SK-N-SH (cell line): ENCODE measurements around the gene PNPLA5. TPM values are rescaled to one million over a fixed set of nuclear protein-coding genes. Genes with fewer than 3 reads are reported as not detected.

Source experiments
- CTCF ChIA-PET: fragments of 300-600, 350-600 bp; formaldehyde crosslinking; extraction: SDS; loops from one replicate; lab custom pipeline; 2021; lab: Yijun Ruan, JAX
- POLR2A ChIA-PET: fragments of 350-600 bp; sonication (Branson Sonifier 250); formaldehyde crosslinking; extraction: SDS; loops from one replicate; lab custom pipeline; 2020; ENCODE audit warnings: antibody characterized with exemption, inconsistent platforms; lab: Yijun Ruan, JAX
- DNase-seq: peaks from one replicate; pipeline ENCODE4 v3.0.0; 2012
- H2AFZ ChIP-seq: fragments of 200-600 bp; sonication (generic); 2 replicates; pipeline ENCODE4 v1.8.1; 2016; ENCODE audit warnings: antibody characterized with exemption, mild to moderate bottlenecking, low read depth
- H3F3A ChIP-seq: fragments of 200-600 bp; sonication (generic); replicated peaks from 2 replicates; pipeline ENCODE3; 2016; ENCODE audit warnings: antibody characterized with exemption, mild to moderate bottlenecking; ENCODE audit not compliant: insufficient read depth
- H3K27ac ChIP-seq, 2 experiments: fragments of 200-500 bp in 1 of 2; fragments of 200-600 bp in 1 of 2; sonication (Bioruptor generic) in 1 of 2; sonication (generic), shearing (Covaris generic) in 1 of 2; 2 replicates each; pipeline versions ENCODE4 v1.5.1 to v1.6.1; 2014 to 2016; ENCODE audit warnings: low read depth in 2 of 2, inconsistent platforms in 1 of 2, low read length in 1 of 2, mild to moderate bottlenecking in 1 of 2, mixed read lengths in 1 of 2
- H3K27me3 ChIP-seq: fragments of 200-600 bp; sonication (generic), shearing (Covaris generic); 2 replicates; pipeline ENCODE4 v1.6.1; 2016; ENCODE audit warnings: mixed run types; ENCODE audit not compliant: insufficient read depth
- H3K36me3 ChIP-seq, 2 experiments: fragments of 200-500 bp in 1 of 2; fragments of 200-600 bp in 1 of 2; sonication (Bioruptor generic) in 1 of 2; sonication (generic) in 1 of 2; replicated peaks in 1 of 2; 2 replicates each; pipeline versions ENCODE3 to v1.5.1; 2014 to 2016; ENCODE audit warnings: low read length in 1 of 2, mild to moderate bottlenecking in 1 of 2; ENCODE audit not compliant: insufficient read depth in 2 of 2, control insufficient read depth in 1 of 2
- H3K4me1 ChIP-seq, 2 experiments: fragments of 200-500 bp in 1 of 2; fragments of 200-600 bp in 1 of 2; sonication (Bioruptor generic) in 1 of 2; sonication (generic), shearing (Covaris generic) in 1 of 2; 2 replicates each; pipeline versions ENCODE4 v1.5.1 to v1.6.1; 2014 to 2016; ENCODE audit warnings: low read depth in 1 of 2, low read length in 1 of 2, mixed run types in 1 of 2; ENCODE audit not compliant: insufficient read depth in 2 of 2, control insufficient read depth in 1 of 2
- H3K4me2 ChIP-seq: fragments of 200-600 bp; sonication (generic), shearing (Covaris generic); 2 replicates; pipeline ENCODE4 v1.6.1; 2017; ENCODE audit warnings: mixed run types
- H3K4me3 ChIP-seq, 2 experiments: fragments of 200-500 bp in 1 of 2; fragments of 200-600 bp in 1 of 2; sonication (Bioruptor generic) in 1 of 2; sonication (generic), shearing (Covaris generic) in 1 of 2; 2 replicates each; pipeline versions ENCODE4 v1.5.1 to v1.8.1; 2014 to 2016; ENCODE audit warnings: low read depth in 2 of 2, inconsistent platforms in 1 of 2, low read length in 1 of 2, mild to moderate bottlenecking in 1 of 2, mixed read lengths in 1 of 2, moderate library complexity in 1 of 2
- H3K79me2 ChIP-seq: fragments of 200-600 bp; sonication (generic); 2 replicates; pipeline ENCODE4 v1.8.1; 2017; ENCODE audit warnings: mild to moderate bottlenecking; ENCODE audit not compliant: insufficient read depth
- H3K9ac ChIP-seq: fragments of 200-600 bp; sonication (generic); 2 replicates; pipeline ENCODE4 v1.6.1; 2017; ENCODE audit warnings: mixed run types
- H3K9me2 ChIP-seq: fragments of 200-600 bp; sonication (generic); 2 replicates; pipeline ENCODE4 v1.6.1; 2017; ENCODE audit warnings: mixed run types
- H3K9me3 ChIP-seq: fragments of 200-600 bp; sonication (generic); 2 replicates; pipeline ENCODE4 v1.6.1; 2017; ENCODE audit warnings: mixed run types, mild to moderate bottlenecking, moderate library complexity
- H4K20me1 ChIP-seq: fragments of 200-600 bp; sonication (generic); 2 replicates; pipeline ENCODE4 v1.6.1; 2017; ENCODE audit warnings: mild to moderate bottlenecking, mixed run types; ENCODE audit not compliant: insufficient read depth
- CHD2 ChIP-seq: fragments of 150-350 bp; IDR thresholded peaks from 2 replicates; pipeline ENCODE4 v1.6.1; 2018; ENCODE audit warnings: low read length; ENCODE audit not compliant: partially characterized antibody
- CTCF ChIP-seq: fragments of 200-600 bp; sonication (generic); IDR thresholded peaks from 2 replicates; pipeline ENCODE4 v1.6.1; 2017; ENCODE audit warnings: antibody characterized with exemption, mild to moderate bottlenecking, moderate library complexity
- ELF1 ChIP-seq: IDR thresholded peaks from 2 replicates; pipeline ENCODE4 v1.4.0; 2012
- EZH2phosphoT487 ChIP-seq: fragments of 200-600 bp; sonication (generic); IDR thresholded peaks from 2 replicates; pipeline ENCODE4 v1.6.1; 2017; ENCODE audit warnings: low read depth, mixed run types, mild to moderate bottlenecking, antibody characterized with exemption, moderate library complexity, borderline replicate concordance
- FOXJ3 ChIP-seq: sonication (generic); formaldehyde crosslinking; IDR thresholded peaks from 2 replicates; pipeline ENCODE4 v1.5.1; 2020; ENCODE audit warnings: mild to moderate bottlenecking, missing genetic modification reagents
- FOXM1 ChIP-seq: IDR thresholded peaks from 2 replicates; pipeline ENCODE4 v1.4.0; 2012; ENCODE audit warnings: low read depth, mild to moderate bottlenecking
- GABPA ChIP-seq: IDR thresholded peaks from 2 replicates; pipeline ENCODE4 v1.4.0; 2012; ENCODE audit warnings: low read depth, mild to moderate bottlenecking
- GATA2 ChIP-seq: sonication (generic); formaldehyde crosslinking; IDR thresholded peaks from 2 replicates; pipeline ENCODE4 v1.5.0; 2020; ENCODE audit warnings: mild to moderate bottlenecking, missing genetic modification reagents
- JUND ChIP-seq: IDR thresholded peaks from 2 replicates; pipeline ENCODE4 v1.4.0; 2012
- MXI1 ChIP-seq: IDR thresholded peaks from 2 replicates; pipeline ENCODE4 v1.6.1; 2012; ENCODE audit warnings: mild to moderate bottlenecking, low read depth, low read length, improper control_type of control experiment
- NFIC ChIP-seq: IDR thresholded peaks from 2 replicates; pipeline ENCODE4 v1.4.0; 2012; ENCODE audit warnings: borderline replicate concordance
- RAD21 ChIP-seq: IDR thresholded peaks from 2 replicates; pipeline ENCODE4 v1.6.1; 2012; ENCODE audit warnings: mild to moderate bottlenecking, low read length
- RCOR1 ChIP-seq: fragments of 150-350 bp; IDR thresholded peaks from 2 replicates; pipeline ENCODE4 v1.6.1; 2017; ENCODE audit warnings: antibody characterized with exemption, low read length
- RFX5 ChIP-seq: IDR thresholded peaks from 2 replicates; pipeline ENCODE4 v1.6.1; 2012; ENCODE audit warnings: mild to moderate bottlenecking, improper control_type of control experiment, low read length
- SMC3 ChIP-seq: IDR thresholded peaks from 2 replicates; pipeline ENCODE4 v1.6.1; 2012; ENCODE audit warnings: low read depth, low read length, improper control_type of control experiment
- TCF12 ChIP-seq: IDR thresholded peaks from 2 replicates; pipeline ENCODE4 v1.4.0; 2012
- USF2 ChIP-seq: fragments of 150-350 bp; IDR thresholded peaks from 2 replicates; pipeline ENCODE4 v1.6.1; 2017; ENCODE audit warnings: antibody characterized with exemption, low read length, low read depth, borderline replicate concordance
- YY1 ChIP-seq: IDR thresholded peaks from 2 replicates; pipeline ENCODE4 v1.4.0; 2012; ENCODE audit warnings: low read depth, mild to moderate bottlenecking
- WGBS: methylation state at CpG from one replicate; pipeline ENCODE4 v1.1.6; 2017; ENCODE audit warnings: low lambda C conversion rate; 5-methylcytosine and 5-hydroxymethylcytosine counted together
- polyA plus RNA-seq, 3 experiments: library from polyadenylated mRNA; depleted of rRNA; stranded (reverse); fragments of >200 nt; gene quantifications; 2 replicates each; pipeline ENCODE4 v1.2.3, GENCODE V29; 2012
- TF ChIP-seq, protein P1 (sequence below): fragments of 150-350 bp; IDR thresholded peaks from 2 replicates; pipeline ENCODE4 v1.6.1; 2016; ENCODE audit warnings: mild to moderate bottlenecking, low read depth, low read length
- TF ChIP-seq, protein P2 (sequence below): IDR thresholded peaks from 2 replicates; pipeline ENCODE4 v1.4.0; 2012; ENCODE audit warnings: low read depth
- TF ChIP-seq, protein P3 (sequence below): IDR thresholded peaks from 2 replicates; pipeline ENCODE4 v1.6.1; 2012; ENCODE audit warnings: mild to moderate bottlenecking, low read depth, low read length, moderate library complexity
- TF ChIP-seq, protein P4 (sequence below): IDR thresholded peaks from 2 replicates; pipeline ENCODE4 v1.4.0; 2012; ENCODE audit warnings: low read depth, borderline replicate concordance

The PNPLA5 gene
- polyA plus RNA-seq, 1 of the 3 experiments (the other 2 are of a cell fraction) = not detected

- no peaks in the 10 kb centered on the region for H3F3A ChIP-seq
- H3K27me3 ChIP-seq = no peaks in the 10 kb centered on the region; the same call in 1 of the 2 replicates
- ChIA-PET CTCF (interaction anchor here (0.6 to 1.4 kb wide), 4 partner anchors 49 to 270 kb away, joined by 3 to 5 read pairs (median 4); no protein-coding TSS in a partner anchor), POLR2A (no interaction called here)
- no peaks in the 10 kb centered on the region for H3K36me3 ChIP-seq
- H3K9me3 ChIP-seq = no peaks in the 10 kb centered on the region
- H3K9me2 ChIP-seq = no peaks in the 10 kb centered on the region
- H3K27ac ChIP-seq = no peak overlapping the region
- no peaks in the 10 kb centered on the region for H3K79me2 ChIP-seq
- peak; percentile 23 for DNase-seq
- no peak overlapping the region for H3K4me2 ChIP-seq
- H3K4me1 ChIP-seq = no peaks in the 10 kb centered on the region; a peak in 1 of 4 replicates
- WGBS = 27% methylated on average over 2 of the region's 4 CpGs
- no peaks in the 10 kb centered on the region for H4K20me1 ChIP-seq
- H2AFZ ChIP-seq = no peak overlapping the region
- no peak overlapping the region for H3K4me3 ChIP-seq
- H3K9ac ChIP-seq = no peak overlapping the region
- TF ChIP-seq CHD2 = no peak
- TF ChIP-seq NFIC = no peak
- no peak for TF ChIP-seq FOXJ3 (CRISPR knock-in tag)
- no peak for TF ChIP-seq FOXM1
- TF ChIP-seq, protein P1, sequence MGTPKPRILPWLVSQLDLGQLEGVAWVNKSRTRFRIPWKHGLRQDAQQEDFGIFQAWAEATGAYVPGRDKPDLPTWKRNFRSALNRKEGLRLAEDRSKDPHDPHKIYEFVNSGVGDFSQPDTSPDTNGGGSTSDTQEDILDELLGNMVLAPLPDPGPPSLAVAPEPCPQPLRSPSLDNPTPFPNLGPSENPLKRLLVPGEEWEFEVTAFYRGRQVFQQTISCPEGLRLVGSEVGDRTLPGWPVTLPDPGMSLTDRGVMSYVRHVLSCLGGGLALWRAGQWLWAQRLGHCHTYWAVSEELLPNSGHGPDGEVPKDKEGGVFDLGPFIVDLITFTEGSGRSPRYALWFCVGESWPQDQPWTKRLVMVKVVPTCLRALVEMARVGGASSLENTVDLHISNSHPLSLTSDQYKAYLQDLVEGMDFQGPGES = no peak
- no peak for TF ChIP-seq EZH2phosphoT487
- TF ChIP-seq RFX5 = no peak
- no peak for TF ChIP-seq YY1
- peak; percentile 13; the same call in 1 of the 2 replicates for TF ChIP-seq RAD21
- TF ChIP-seq GATA2 (CRISPR knock-in tag) = no peak
- no peak for TF ChIP-seq RCOR1
- TF ChIP-seq, protein P2, sequence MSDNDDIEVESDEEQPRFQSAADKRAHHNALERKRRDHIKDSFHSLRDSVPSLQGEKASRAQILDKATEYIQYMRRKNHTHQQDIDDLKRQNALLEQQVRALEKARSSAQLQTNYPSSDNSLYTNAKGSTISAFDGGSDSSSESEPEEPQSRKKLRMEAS = no peak
- 0 out of 2 replicates have a peak, but pooled peaks have one; percentile 10 for TF ChIP-seq SMC3
- no peak for TF ChIP-seq ELF1
- no peak for TF ChIP-seq TCF12
- TF ChIP-seq USF2 = no peak
- TF ChIP-seq CTCF = peak; percentile 25
- TF ChIP-seq, protein P3, sequence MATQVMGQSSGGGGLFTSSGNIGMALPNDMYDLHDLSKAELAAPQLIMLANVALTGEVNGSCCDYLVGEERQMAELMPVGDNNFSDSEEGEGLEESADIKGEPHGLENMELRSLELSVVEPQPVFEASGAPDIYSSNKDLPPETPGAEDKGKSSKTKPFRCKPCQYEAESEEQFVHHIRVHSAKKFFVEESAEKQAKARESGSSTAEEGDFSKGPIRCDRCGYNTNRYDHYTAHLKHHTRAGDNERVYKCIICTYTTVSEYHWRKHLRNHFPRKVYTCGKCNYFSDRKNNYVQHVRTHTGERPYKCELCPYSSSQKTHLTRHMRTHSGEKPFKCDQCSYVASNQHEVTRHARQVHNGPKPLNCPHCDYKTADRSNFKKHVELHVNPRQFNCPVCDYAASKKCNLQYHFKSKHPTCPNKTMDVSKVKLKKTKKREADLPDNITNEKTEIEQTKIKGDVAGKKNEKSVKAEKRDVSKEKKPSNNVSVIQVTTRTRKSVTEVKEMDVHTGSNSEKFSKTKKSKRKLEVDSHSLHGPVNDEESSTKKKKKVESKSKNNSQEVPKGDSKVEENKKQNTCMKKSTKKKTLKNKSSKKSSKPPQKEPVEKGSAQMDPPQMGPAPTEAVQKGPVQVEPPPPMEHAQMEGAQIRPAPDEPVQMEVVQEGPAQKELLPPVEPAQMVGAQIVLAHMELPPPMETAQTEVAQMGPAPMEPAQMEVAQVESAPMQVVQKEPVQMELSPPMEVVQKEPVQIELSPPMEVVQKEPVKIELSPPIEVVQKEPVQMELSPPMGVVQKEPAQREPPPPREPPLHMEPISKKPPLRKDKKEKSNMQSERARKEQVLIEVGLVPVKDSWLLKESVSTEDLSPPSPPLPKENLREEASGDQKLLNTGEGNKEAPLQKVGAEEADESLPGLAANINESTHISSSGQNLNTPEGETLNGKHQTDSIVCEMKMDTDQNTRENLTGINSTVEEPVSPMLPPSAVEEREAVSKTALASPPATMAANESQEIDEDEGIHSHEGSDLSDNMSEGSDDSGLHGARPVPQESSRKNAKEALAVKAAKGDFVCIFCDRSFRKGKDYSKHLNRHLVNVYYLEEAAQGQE = no peak
- TF ChIP-seq GABPA = no peak
- TF ChIP-seq JUND = no peak
- TF ChIP-seq, protein P4, sequence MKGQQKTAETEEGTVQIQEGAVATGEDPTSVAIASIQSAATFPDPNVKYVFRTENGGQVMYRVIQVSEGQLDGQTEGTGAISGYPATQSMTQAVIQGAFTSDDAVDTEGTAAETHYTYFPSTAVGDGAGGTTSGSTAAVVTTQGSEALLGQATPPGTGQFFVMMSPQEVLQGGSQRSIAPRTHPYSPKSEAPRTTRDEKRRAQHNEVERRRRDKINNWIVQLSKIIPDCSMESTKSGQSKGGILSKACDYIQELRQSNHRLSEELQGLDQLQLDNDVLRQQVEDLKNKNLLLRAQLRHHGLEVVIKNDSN = no peak
- no peak for TF ChIP-seq MXI1
Observed at GRCh38 chr22:43889860-43890253, 2.0 kb downstream of the PNPLA5 start.
